ENCODE results near the gene MTX3.

The MTX3 gene, protein sequence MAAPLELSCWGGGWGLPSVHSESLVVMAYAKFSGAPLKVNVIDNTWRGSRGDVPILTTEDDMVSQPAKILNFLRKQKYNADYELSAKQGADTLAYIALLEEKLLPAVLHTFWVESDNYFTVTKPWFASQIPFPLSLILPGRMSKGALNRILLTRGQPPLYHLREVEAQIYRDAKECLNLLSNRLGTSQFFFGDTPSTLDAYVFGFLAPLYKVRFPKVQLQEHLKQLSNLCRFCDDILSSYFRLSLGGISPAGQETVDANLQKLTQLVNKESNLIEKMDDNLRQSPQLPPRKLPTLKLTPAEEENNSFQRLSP

DNA sequence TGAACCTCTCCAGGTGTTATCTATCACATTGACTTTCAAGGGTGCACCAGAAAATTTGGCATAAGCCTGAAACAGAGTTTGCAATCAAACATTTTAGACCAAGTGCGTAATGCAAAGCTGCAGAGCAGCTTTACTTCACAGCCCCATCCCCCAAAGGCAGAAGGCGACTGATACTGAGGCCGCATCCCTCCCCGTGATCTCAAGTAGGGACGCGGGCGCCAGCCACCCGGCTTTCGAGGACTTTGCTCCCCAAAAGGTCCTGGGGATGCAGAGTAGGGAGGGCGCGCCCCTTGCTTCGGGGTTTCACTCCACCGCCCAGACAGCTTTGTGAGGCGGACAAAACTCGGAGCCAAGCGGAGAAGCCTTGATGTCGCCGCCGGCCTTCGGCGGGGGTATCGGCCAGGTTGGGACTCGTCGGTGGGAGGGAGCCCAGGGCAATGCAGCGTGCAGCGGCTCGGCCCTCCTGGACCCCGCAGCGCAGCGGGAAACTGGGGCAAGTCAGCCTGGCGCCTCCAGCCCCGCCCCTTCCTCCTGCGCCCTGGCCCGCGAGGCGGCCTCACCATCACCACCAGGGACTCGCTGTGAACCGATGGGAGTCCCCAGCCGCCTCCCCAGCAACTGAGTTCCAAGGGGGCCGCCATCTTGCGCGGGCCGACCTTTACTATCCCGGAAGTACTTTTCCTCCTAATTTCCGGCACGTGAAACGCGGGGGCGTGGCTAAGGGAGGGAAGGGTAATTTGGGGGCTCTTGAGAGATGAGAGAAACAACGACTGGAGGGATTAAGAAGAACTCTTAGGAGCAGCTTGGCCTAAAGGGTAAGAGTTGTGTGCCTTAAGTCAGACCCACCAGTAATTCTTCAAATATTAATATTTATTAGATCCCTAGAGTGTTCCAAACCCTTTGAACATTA is at the start of gene MTX3:
Gene MTX3, minus strand, starts transcription at position 665 of the 910 bp plus-strand sequence. Its CDS starts 24 bp downstream, at position 641.
- H3K27me3 Mint-ChIP-seq = peaks cover 3% of the 10 kb centered on the region
- ATAC-seq (peak; percentile 86), DNase-seq (peak; percentile 93)
- H3K4me1 Mint-ChIP-seq = peaks cover 64% of the 10 kb centered on the region
- H3K9me3 Mint-ChIP-seq = no peaks in the 10 kb centered on the region
- peaks cover 42% of the 10 kb centered on the region for H3K36me3 Mint-ChIP-seq (ENCODE audit: low read depth)
- H3K27ac Mint-ChIP-seq = peak within 1 kb of the TSS; percentile 99
- H3K4me3 Mint-ChIP-seq = peak within 1 kb of the TSS; percentile 90

DNA sequence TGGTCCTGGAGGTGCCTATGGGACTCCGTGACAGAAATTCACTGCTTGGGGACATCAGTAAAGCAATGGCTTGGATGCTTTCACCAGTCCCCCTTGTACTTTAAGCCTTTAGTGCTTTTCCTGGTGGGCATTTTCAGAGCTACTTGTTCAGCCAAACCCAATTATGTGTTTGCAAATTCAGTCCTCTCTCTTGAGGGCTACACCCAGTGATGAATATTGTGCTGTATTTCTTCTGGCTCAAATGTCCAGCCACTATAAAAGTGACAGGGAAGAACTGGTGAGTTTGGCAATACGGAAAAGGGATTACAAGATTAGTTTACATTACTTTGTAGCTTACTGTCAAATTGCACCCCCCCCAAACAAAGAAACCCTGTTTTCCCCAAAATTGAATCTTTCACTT is 48.6 kb upstream of the MTX3 start:
- Mint-ChIP-seq H3K27me3 (peaks cover 45% of the 10 kb centered on the region), H3K9me3 (no peaks in the 10 kb centered on the region), H3K4me1 (peaks cover 3% of the 10 kb centered on the region), H3K36me3 (ENCODE audit: low read depth) (no peaks in the 10 kb centered on the region), H3K27ac (no peak overlapping the region), H3K4me3 (no peak overlapping the region)
- no peak for ATAC-seq
- no peak for DNase-seq

DNA sequence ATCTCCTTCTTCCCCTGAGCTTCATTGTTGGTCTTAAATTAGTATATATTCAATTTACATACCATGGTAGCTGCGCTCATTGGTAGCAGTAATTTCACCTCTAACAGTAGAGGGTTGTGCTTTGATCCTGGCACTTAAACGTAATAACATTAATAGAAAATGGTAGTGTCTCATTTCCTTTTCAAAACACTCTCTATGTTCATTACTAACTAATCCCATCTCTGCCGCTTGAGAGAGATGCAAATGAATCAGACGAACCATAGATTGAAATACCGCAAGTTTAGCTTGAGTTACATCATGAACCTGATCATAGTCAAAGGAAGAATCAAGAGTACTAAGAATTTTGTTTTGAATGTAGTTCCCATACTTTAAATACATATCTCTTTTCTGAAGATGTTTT is 46.3 kb upstream of the MTX3 start:
- H3K4me1 Mint-ChIP-seq = peaks cover 3% of the 10 kb centered on the region
- peaks cover 53% of the 10 kb centered on the region for H3K27me3 Mint-ChIP-seq
- ATAC-seq (peak; percentile 51), DNase-seq (no peak)
- H3K9me3 Mint-ChIP-seq = no peaks in the 10 kb centered on the region
- H3K27ac Mint-ChIP-seq = no peak overlapping the region
- no peak overlapping the region for H3K4me3 Mint-ChIP-seq
- H3K36me3 Mint-ChIP-seq (ENCODE audit: low read depth) = no peaks in the 10 kb centered on the region

DNA sequence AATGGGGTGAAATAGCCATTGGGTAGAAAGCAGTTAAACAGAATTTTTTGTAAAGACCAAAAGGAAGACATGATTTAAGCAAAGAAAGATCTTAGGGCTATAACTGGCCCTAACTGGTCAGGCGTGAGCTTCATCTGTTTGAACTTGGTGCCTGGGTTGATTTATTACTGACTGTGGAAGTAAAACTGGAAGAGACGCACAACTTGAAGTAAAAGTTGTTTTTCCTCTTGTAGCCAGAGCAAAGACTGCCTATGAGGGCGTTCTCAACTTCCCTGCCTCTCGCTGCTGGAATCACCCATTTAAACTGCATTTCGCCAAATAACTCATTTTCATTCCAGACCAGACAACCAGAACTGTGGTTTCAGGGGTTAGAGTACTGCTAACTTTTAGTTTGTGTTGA is 45.6 kb upstream of the MTX3 start:
- Mint-ChIP-seq H3K36me3 (ENCODE audit: low read depth) (no peaks in the 10 kb centered on the region), H3K27ac (no peak overlapping the region), H3K9me3 (no peaks in the 10 kb centered on the region), H3K4me1 (peaks cover 3% of the 10 kb centered on the region), H3K27me3 (peaks cover 56% of the 10 kb centered on the region), H3K4me3 (no peak overlapping the region)
- no peak for DNase-seq
- no peak for ATAC-seq

DNA sequence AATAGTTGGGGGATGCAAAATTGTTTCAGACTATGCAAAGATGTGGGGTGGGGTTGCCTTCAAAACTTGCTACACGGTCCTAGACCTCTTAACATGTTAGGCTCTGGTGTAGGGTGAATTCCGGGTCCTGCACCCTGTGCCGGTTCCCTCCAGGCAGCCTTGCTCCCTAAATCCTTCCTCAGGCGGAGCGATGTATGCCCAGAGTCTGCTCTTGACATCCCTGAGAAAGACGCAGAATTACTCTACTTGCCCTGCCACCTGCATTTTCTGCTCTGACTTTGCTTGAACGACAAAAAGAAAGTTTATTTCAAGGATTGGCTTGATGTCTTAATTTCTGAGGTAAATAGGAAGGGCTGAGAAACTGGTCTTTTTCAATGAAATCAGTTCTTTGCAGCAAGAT is 44.8 kb upstream of the MTX3 start:
- DNase-seq (no peak), ATAC-seq (no peak)
- Mint-ChIP-seq H3K4me1 (peaks cover 4% of the 10 kb centered on the region), H3K9me3 (no peaks in the 10 kb centered on the region), H3K4me3 (peak overlapping the region; percentile 44), H3K27me3 (peaks cover 56% of the 10 kb centered on the region), H3K36me3 (ENCODE audit: low read depth) (no peaks in the 10 kb centered on the region), H3K27ac (no peak overlapping the region)

DNA sequence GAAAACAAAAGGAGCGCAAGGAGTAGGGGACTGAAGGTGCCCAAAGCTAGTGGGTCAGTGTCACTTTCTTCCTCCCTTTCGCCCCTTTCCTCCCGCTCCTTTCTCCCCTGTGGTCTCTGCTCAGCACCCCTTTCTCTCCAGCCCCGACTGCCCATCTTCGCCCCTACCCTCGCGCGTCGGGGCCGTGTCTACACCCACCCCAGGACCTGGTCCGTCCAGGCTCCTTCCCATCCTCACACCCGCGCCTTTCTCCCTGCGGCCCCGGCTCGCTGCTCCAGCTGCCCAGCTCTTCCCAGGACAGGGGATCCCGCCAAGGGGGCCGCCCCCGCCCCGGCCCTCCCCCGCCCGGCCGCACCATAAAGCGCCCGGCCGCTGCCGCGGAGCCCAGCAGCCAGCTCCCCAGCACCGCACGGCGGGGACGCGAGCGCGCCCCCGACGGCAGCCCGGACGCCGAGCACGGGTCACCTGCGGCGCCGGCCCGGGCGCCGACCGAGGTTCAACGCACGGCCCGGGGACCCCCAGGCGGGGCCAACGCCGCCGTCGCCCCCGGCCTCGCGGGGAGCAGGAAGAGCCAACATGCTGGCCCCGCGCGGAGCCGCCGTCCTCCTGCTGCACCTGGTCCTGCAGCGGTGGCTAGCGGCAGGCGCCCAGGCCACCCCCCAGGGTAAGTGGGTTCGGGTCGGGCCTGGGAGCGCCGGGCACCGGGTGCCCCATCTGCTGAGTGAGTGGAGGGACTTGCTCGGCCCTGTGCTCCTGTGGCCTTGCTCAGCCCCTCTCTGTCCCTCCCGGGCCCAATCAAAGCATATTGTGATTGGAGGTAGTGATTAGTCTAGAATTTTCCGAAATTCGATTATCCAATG is 44.1 kb upstream of the MTX3 start, which contains the start of gene THBS4:
Gene THBS4, plus strand, starts transcription at position 387 of the 860 bp plus-strand sequence. Its CDS starts 190 bp downstream, at position 577.
- DNase-seq = no peak
- peak within 1 kb of the TSS; percentile 44 for H3K4me3 Mint-ChIP-seq

DNA sequence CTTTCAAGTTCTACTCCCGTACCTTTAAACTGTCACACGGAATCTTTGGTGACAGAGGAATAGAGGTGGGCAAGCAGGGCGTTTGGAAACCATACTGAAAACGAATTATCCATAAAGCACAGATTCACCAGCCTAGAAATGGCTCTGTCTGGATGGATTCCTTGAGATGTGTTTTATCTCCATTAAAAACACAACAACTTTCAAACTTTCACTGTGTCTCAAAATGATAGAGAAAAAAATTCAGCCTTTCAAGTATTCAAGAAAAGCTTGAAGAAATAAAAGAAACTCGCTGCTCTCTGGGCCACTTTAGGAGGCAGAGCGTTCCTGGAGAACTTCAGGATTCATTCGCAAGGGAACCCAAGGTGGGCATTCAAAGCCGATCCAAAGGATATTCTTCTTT is 43.5 kb upstream of the MTX3 start:
- no peak for DNase-seq
- Mint-ChIP-seq H3K27ac (no peak overlapping the region), H3K27me3 (peaks cover 52% of the 10 kb centered on the region), H3K4me1 (peaks cover 4% of the 10 kb centered on the region), H3K4me3 (peak overlapping the region; percentile 39), H3K36me3 (ENCODE audit: low read depth) (no peaks in the 10 kb centered on the region), H3K9me3 (no peaks in the 10 kb centered on the region)
- no peak for ATAC-seq

More for the DNA sequence above, 44.1 kb upstream of the MTX3 start, which contains the start of gene THBS4:
- Mint-ChIP-seq H3K27ac (no peak within 1 kb of the TSS), H3K36me3 (ENCODE audit: low read depth) (no peaks in the 10 kb centered on the region), H3K27me3 (peaks cover 56% of the 10 kb centered on the region), H3K9me3 (no peaks in the 10 kb centered on the region), H3K4me1 (peaks cover 4% of the 10 kb centered on the region)
- ATAC-seq = peak; percentile 39

DNA sequence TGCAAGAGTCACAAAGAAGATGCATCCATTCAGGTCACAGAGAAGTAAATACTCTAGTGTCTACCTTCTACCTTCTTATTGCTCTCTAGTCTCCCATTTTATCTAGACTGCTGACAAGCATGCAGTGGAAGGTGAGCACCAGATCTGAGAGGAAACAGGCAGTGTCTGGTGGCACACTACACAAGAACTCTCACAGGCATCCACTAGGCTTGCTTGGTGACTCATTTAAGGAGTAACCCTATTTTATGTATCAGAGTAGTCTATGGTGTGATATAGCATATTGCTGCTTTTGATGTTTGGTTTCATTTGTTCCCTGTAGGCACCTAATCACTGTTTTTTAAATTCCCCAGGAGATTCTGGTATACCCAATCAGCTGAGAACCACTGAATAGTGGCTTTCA is 42.5 kb upstream of the MTX3 start:
- H3K4me1 Mint-ChIP-seq = peaks cover 4% of the 10 kb centered on the region
- peak; percentile 75 for ATAC-seq
- H3K4me3 Mint-ChIP-seq = no peak overlapping the region

DNA sequence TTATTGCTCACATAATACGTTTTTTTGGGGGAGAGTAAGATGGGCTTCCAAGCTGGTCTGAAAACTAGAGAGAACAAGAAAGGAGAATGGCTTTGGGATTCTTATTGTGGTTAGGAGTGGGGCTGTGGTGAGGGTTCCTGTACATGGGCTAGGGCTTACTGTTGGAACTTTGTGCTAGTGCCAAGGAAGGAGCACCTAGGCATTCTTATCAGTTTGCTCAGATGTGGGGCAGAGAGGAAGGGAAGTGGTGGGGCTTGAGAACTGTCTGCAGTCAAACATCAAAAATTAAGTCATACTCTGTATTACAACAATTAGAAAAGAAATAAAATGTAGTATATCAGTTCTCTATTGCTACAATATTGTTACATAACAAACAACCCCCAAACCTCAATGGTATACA is 40.0 kb upstream of the MTX3 start:
- no peak for ATAC-seq

More for the DNA sequence above, 42.5 kb upstream of the MTX3 start:
- H3K27me3 Mint-ChIP-seq = peaks cover 51% of the 10 kb centered on the region
- H3K27ac Mint-ChIP-seq = no peak overlapping the region
- no peaks in the 10 kb centered on the region for H3K9me3 Mint-ChIP-seq
- no peaks in the 10 kb centered on the region for H3K36me3 Mint-ChIP-seq (ENCODE audit: low read depth)
- DNase-seq = no peak

DNA sequence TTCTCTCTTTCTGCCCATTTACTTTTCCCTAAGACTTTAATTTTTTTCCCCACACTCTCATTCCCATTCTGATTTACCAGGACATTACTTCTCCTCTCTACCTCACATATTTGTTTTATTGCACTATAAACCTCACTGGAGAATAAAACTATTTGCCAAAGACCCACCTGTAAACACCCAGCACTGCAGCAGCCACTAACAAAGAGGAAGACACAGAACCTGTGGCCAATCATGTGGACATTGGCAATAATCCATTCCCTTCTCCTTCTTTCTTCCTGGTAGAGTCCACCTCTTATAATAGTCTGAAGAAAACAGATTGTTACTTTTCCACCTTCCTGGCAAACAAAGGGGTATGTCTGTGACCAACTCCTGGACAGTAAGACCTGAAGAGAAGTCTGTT is 35.8 kb upstream of the MTX3 start:
- Mint-ChIP-seq H3K4me3 (no peak overlapping the region), H3K9me3 (no peaks in the 10 kb centered on the region), H3K36me3 (ENCODE audit: low read depth) (no peaks in the 10 kb centered on the region), H3K4me1 (peaks cover 1% of the 10 kb centered on the region), H3K27me3 (no peaks in the 10 kb centered on the region), H3K27ac (no peak overlapping the region)
- DNase-seq = no peak
- ATAC-seq = no peak

More for the DNA sequence above, 40.0 kb upstream of the MTX3 start:
- Mint-ChIP-seq H3K4me1 (peaks cover 1% of the 10 kb centered on the region), H3K4me3 (no peak overlapping the region), H3K36me3 (ENCODE audit: low read depth) (no peaks in the 10 kb centered on the region), H3K27ac (no peak overlapping the region), H3K9me3 (no peaks in the 10 kb centered on the region), H3K27me3 (peaks cover 34% of the 10 kb centered on the region)
- DNase-seq = no peak

DNA sequence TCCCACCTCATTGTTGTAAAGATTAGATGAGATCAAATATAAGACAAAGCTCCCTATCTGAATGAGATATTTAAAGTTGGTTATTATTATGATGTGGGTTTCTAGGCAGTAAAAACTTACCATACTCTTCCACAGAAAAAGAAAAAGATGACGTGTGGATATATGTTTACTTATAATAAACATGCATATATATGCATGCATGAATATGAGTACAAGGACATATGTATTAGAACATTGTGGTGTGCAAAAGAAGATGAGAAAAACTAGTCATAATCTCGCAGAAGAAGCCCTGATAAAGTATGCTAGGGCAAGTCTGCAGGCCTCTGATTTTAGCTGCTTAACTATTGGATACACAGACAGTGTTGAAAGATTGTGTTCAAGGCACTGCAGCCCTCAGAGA is 34.0 kb upstream of the MTX3 start:
- ATAC-seq = no peak
- H3K4me1 Mint-ChIP-seq = no peaks in the 10 kb centered on the region

DNA sequence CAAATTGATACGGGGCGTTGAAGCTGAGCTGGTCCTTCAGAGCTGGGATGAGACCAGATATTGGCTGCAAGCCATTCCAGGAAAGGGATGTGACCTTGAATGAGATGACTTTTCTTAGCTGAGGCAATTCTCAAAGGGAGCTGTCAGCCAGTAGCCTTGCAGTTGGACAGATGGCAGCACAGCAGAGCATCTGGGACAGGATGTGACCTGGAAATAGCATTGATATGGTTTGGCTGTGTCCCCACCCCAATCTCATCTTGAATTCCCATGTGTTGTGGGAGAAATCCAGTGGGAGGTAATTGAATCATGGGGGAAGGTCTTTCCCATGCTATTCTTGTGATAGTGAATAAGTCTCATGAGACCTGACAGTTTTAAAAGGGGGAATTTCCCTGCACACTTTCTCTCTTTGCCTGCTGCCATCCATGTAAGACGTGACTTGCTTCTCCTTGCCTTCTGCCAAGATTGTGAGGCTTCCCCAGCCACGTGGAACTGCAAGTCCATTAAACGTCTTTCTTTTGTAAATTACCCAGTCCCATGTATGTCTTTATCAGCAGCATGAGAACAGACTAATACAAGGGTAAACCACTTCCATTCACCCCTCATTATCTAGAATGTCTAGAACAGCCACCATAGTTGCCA is 19.8 kb upstream of the MTX3 start:
- no peak overlapping the region for H3K4me3 Mint-ChIP-seq
- H3K4me1 Mint-ChIP-seq = peaks cover 13% of the 10 kb centered on the region
- ATAC-seq = no peak
- DNase-seq = no peak
- no peak overlapping the region for H3K27ac Mint-ChIP-seq
- H3K9me3 Mint-ChIP-seq = no peaks in the 10 kb centered on the region
- H3K27me3 Mint-ChIP-seq = no peaks in the 10 kb centered on the region
- H3K36me3 Mint-ChIP-seq (ENCODE audit: low read depth) = peaks cover 7% of the 10 kb centered on the region

More for the DNA sequence above, 34.0 kb upstream of the MTX3 start:
- Mint-ChIP-seq H3K27ac (no peak overlapping the region), H3K4me3 (no peak overlapping the region), H3K36me3 (ENCODE audit: low read depth) (no peaks in the 10 kb centered on the region), H3K27me3 (no peaks in the 10 kb centered on the region), H3K9me3 (no peaks in the 10 kb centered on the region)
- DNase-seq = no peak

DNA sequence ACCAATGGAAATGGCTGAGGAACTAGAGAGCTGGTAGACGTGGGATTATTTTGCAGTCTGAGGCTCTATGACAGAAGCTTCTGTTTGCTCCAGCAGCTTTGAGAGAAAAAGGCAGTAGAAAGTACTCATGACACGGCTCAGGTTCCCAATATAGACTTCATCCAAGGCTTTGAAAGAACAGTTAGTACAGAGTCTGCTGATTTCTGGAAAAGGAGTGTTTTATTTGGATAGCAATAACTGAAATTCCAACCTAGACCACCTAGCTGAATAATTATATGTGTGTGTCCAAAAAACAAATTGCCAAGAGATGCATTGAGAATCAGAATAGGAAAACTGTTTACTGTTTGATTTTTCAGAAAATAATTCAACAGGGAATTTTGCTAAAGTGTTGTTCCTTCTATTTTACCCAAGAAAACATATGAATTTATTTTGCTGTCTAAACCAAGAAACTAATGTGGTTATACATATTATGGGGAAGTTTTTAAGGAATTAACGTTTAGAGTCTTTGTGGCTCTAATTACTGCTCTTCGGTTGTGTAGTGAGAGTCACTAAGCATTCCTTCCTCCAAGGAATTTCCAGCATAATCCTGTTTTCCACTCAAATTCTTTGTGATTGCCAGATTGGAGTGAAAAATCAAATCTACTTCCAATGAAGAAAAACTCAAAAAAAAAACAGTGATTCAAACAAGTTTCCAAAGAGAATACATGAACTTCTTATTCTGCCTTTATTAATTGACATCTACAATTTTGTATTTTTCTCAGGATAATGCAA is 18.1 kb upstream of the MTX3 start:
- no peak overlapping the region for H3K27ac Mint-ChIP-seq
- H3K4me3 Mint-ChIP-seq = no peak overlapping the region
- H3K36me3 Mint-ChIP-seq (ENCODE audit: low read depth) = peaks cover 7% of the 10 kb centered on the region
- H3K27me3 Mint-ChIP-seq = no peaks in the 10 kb centered on the region
- ATAC-seq = no peak
- DNase-seq = no peak
- H3K4me1 Mint-ChIP-seq = no peaks in the 10 kb centered on the region
- no peaks in the 10 kb centered on the region for H3K9me3 Mint-ChIP-seq
